Kidney (tissue), 14 donors: Measurements from ENCODE around the gene DCTN2. TPM values are rescaled to one million over a fixed set of nuclear protein-coding genes. Genes with fewer than 3 reads are reported as not detected.

ENCODE experiments used
- DNase-seq, 5 donors: peaks; one replicate each; pipeline ENCODE4 v3.0.0-alpha.2; 2013 to 2020
- FAIRE-seq: peaks from 2 replicates; lab custom pipeline; 2012; peaks lifted over from hg19 to GRCh38; lab: Jason Lieb, UNC
- H3K27ac ChIP-seq, 2 donors: one replicate each; pipeline ENCODE4 v1.7.0; 2013; ENCODE audit warnings: low read depth in 2 of 2, low read length in 2 of 2, inconsistent platforms in 1 of 2
- H3K27me3 ChIP-seq: one replicate; pipeline ENCODE4 v1.7.1; 2013; ENCODE audit warnings: low read length, inconsistent platforms; ENCODE audit not compliant: control insufficient read depth, insufficient read depth
- H3K36me3 ChIP-seq, 3 donors: one replicate each; pipeline versions ENCODE4 v1.7.0 to v1.7.1; 2013; ENCODE audit warnings: low read length in 3 of 3, control low read depth in 1 of 3, inconsistent platforms in 1 of 3; ENCODE audit not compliant: insufficient read depth in 3 of 3, control insufficient read depth in 2 of 3
- H3K4me1 ChIP-seq, 3 donors: one replicate each; pipeline versions ENCODE4 v1.7.0 to v1.7.1; 2013; ENCODE audit warnings: low read length in 3 of 3, inconsistent platforms in 1 of 3, low read depth in 1 of 3; ENCODE audit not compliant: control insufficient read depth in 2 of 3, insufficient read depth in 2 of 3
- H3K4me3 ChIP-seq, 3 donors: one replicate each; pipeline versions ENCODE4 v1.7.0 to v1.8.1; 2013; ENCODE audit warnings: low read length in 3 of 3, control low read depth in 1 of 3, inconsistent platforms in 1 of 3
- H3K9ac ChIP-seq, 3 donors: one replicate each; pipeline versions ENCODE4 v1.7.0 to v1.7.1; 2013; ENCODE audit warnings: low read length in 3 of 3, control low read depth in 1 of 3, inconsistent platforms in 1 of 3
- H3K9me3 ChIP-seq, 3 donors: one replicate each; pipeline versions ENCODE4 v1.7.0 to v1.7.1; 2013; ENCODE audit warnings: low read length in 3 of 3, control low read depth in 1 of 3, inconsistent platforms in 1 of 3; ENCODE audit not compliant: control insufficient read depth in 2 of 3, insufficient read depth in 1 of 3
- CTCF ChIP-seq: IDR thresholded peaks from 3 replicates; pipeline ENCODE4 v1.5.1; 2012; ENCODE audit warnings: mild to moderate bottlenecking, moderate library complexity, borderline replicate concordance; ENCODE audit not compliant: insufficient read depth; ENCODE audit errors: extremely low read depth
- intact Hi-C: fragments of 100-400 bp; cut with DNase I; formaldehyde crosslinking; loops from one replicate; pipeline ENCODE4 v1.11.1; 2022
- polyA plus RNA-seq: library from polyadenylated mRNA; stranded (reverse); fragments of 350-450 nt; fragmentation: Illumina TruSeq; extraction: RNeasy Lipid Tissue Mini Kit (QIAGEN cat#74804); gene quantifications from one replicate; pipeline ENCODE4 v1.2.3, GENCODE V29; 2014; ENCODE audit warnings: low read depth, low replicate concordance; ENCODE audit not compliant: insufficient read depth
- total RNA-seq: library from RNA; stranded (reverse); fragmentation: NEBNext Ultra II Directional; extraction: Animal tissue kit (Norgen Biotek cat#: 25700); gene quantifications from one replicate; pipeline ENCODE4 v1.2.1, GENCODE V29; 2021
- donor health status: control.
- donor health status: control.
- donor health status: control.
- donor health status: control.
- donor health status: control.
- donor health status: DM: yes; HTN: yes; CAD: no.
- donor health status: Normal renal cell carcinoma (clear cell type).

Gene DCTN2
- total and polyA plus RNA-seq, 2 donors from 2014 or later = 110 to 133 TPM

DNA sequence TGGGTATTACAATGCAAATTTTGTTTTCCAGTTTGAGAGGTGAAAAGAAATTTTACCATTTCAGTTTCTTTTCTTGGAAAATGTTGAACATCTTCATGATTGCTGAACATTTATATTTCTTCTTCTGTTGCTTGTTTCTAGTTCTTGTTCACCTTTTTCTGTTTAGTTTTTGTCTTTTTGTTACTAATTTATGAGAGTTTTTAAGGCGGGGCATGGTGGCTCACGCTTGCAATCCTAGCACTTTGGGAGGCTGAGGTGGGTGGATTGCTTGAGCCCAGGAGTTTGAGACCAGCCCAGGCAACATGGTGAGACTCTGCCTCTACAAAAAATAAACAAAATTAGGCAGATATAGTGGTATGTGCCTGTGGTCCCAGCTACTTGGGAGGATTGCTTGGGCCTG is 13.5 kb upstream of the DCTN2 start:
- Histone ChIP-seq H3K4me1 (no peaks in the 10 kb centered on the region), H3K27ac (no peak overlapping the region), H3K4me3 (no peak overlapping the region), H3K36me3 (no peaks in the 10 kb centered on the region), H3K27me3 (no peaks in the 10 kb centered on the region), H3K9ac (no peak overlapping the region), H3K9me3 (no peaks in the 10 kb centered on the region)
- TF ChIP-seq CTCF = no peak
- FAIRE-seq (no peak), DNase-seq (no peak)
- intact Hi-C loops = no loop called here

DNA sequence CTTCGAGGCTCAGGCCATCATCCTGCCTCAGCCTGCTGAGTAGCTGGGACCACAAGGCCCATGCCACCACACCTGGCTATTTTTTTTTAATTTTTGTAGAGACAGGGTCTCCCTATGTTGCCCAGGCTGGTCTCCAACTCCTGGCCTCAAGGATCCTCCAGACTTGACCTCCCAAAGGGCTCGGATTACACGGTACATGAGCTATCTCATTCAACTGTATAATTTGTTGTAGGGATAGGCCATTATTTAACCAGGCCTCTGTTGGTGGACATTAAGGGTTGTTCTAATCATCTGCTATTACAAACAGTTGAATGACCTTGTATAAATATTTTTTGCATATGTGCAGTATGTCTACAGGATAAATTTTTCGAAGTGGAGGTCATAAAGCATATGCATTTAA is 11.9 kb upstream of the DCTN2 start:
- H3K4me3 ChIP-seq = no peak overlapping the region
- peaks cover 2% of the 10 kb centered on the region for H3K27me3 ChIP-seq
- intact Hi-C loops = no loop called here
- no peak overlapping the region for H3K27ac ChIP-seq
- H3K4me1 ChIP-seq = no peaks in the 10 kb centered on the region
- no peaks in the 10 kb centered on the region for H3K36me3 ChIP-seq
- FAIRE-seq (no peak), DNase-seq (no peak)
- no peaks in the 10 kb centered on the region for H3K9me3 ChIP-seq
- TF ChIP-seq CTCF = no peak
- H3K9ac ChIP-seq = no peak overlapping the region

- intact Hi-C loops = no loop called here
- H3K4me3 ChIP-seq = no peak overlapping the region
- no peak overlapping the region for H3K9ac ChIP-seq
- DNase-seq (no peak), FAIRE-seq (no peak)
- H3K27me3 ChIP-seq = peaks cover 2% of the 10 kb centered on the region
- H3K36me3 ChIP-seq = no peaks in the 10 kb centered on the region
- no peaks in the 10 kb centered on the region for H3K9me3 ChIP-seq
- TF ChIP-seq CTCF = no peak
- peaks cover 0 to 3% (median 0%) of the 10 kb centered on the region in 3 donors for H3K4me1 ChIP-seq
- H3K27ac ChIP-seq = no peak overlapping the region
Observed at GRCh38 chr12:57554897-57555296, 7.9 kb upstream of the DCTN2 start.

DNA sequence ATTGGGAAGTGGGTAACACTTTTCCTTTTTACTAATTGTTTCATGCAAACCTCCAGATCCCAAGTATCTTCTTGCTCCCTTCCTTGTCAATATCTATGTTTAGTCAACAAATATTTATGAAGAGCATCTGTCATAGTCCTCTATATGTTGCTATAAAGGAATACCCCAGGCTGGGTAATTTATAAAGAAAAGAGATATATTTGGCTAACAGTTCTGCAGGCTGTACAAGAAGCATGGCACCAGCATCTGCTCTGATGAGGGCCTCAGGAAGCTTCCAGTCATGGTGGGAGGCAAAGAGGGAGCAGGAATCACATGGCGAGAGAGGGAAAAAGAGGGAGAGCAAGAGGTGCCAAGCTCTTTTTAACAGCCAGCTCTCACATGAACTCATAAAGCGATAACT is 7.5 kb upstream of the DCTN2 start:
- intact Hi-C loops = no loop called here
- Histone ChIP-seq H3K27me3 (peaks cover 4% of the 10 kb centered on the region), H3K27ac (no peak overlapping the region), H3K36me3 (no peaks in the 10 kb centered on the region), H3K4me1 (peaks cover 0 to 5% (median 0%) of the 10 kb centered on the region in 3 donors), H3K4me3 (no peak overlapping the region), H3K9ac (no peak overlapping the region), H3K9me3 (no peaks in the 10 kb centered on the region)
- no peak for FAIRE-seq
- TF ChIP-seq CTCF = no peak
- no peak for DNase-seq
